Ovary (tissue), 9 donors: ENCODE measurements around the gene COL17A1. TPM values are rescaled to one million over a fixed set of nuclear protein-coding genes. Genes with fewer than 3 reads are reported as not detected.

Source experiments
- DNase-seq, 5 donors: peaks; one replicate each; pipeline ENCODE4 v3.0.0-alpha.2; 2019 to 2020
- H3K27ac ChIP-seq, 2 donors: fragments of 200-600 bp; one replicate each; pipeline versions ENCODE4 v1.5.1 to v1.8.0; 2019 to 2022
- H3K27me3 ChIP-seq: fragments of 200-600 bp; one replicate; pipeline ENCODE4 v1.8.0; 2022
- H3K36me3 ChIP-seq: fragments of 200-600 bp; sonication (generic); one replicate; pipeline ENCODE4 v1.5.1; 2019
- H3K4me1 ChIP-seq: one replicate; pipeline ENCODE4 v1.8.1; 2013; ENCODE audit warnings: mild to moderate bottlenecking, moderate library complexity; ENCODE audit not compliant: insufficient read depth
- H3K4me3 ChIP-seq: fragments of 200-600 bp; sonication (generic); one replicate; pipeline ENCODE4 v1.5.1; 2017
- H3K9me3 ChIP-seq, 2 donors: fragments of 200-600 bp in 1 of 2; sonication (generic) in 1 of 2; one replicate each; pipeline versions ENCODE4 v1.5.1 to v1.8.1; 2013 to 2019; ENCODE audit warnings: mild to moderate bottlenecking in 1 of 2, moderate library complexity in 1 of 2
- EP300 ChIP-seq: sonication (generic); formaldehyde crosslinking; IDR thresholded peaks from one replicate; pipeline ENCODE4 v1.6.1; 2017; ENCODE audit warnings: antibody characterized with exemption
- POLR2A ChIP-seq: fragments of 450-650 bp; IDR thresholded peaks from one replicate; pipeline ENCODE4 v1.6.1; 2017; ENCODE audit warnings: antibody characterized with exemption, mild to moderate bottlenecking, moderate library complexity
- WGBS, 3 donors: extraction: QIAGEN DNeasy Blood & Tissue Kit in 1 of 3; methylation state at CpG; one replicate each; pipeline versions ENCODE4 v1.1.5 to v1.1.7; 2013 to 2017; 5-methylcytosine and 5-hydroxymethylcytosine counted together
- intact Hi-C, 4 donors: fragments of 100-400 bp; cut with DNase I; formaldehyde crosslinking; loops; one replicate each; pipeline versions ENCODE4 v1.11.0 to v1.15.1; 2022 to 2023
- polyA plus RNA-seq, 2 donors: library from polyadenylated mRNA; stranded (reverse); fragments of 200-250 nt in 1 of 2; fragments of 350-450 nt in 1 of 2; fragmentation: Illumina TruSeq in 1 of 2; extraction: RNeasy Lipid Tissue Mini Kit (QIAGEN cat#74804) in 1 of 2; gene quantifications; one replicate each; pipeline ENCODE4 v1.2.3, GENCODE V29; 2013 to 2014
- total RNA-seq, 7 donors: library from RNA; depleted of rRNA in 2 of 7; stranded (reverse); fragments of >200 nt in 2 of 7; fragmentation: NEBNext Ultra II Directional in 3 of 7; extraction: Animal tissue kit (Norgen Biotek cat#: 25700) in 3 of 7; gene quantifications; one replicate each; pipeline versions ENCODE4 v1.1.0 to v1.2.4, GENCODE V29; 2016 to 2023
- TF ChIP-seq, protein P1 (sequence below), 3 donors: fragments of 450-650 bp in 2 of 3; fragments of 200-600 bp in 1 of 3; IDR thresholded peaks; one replicate each; pipeline versions ENCODE4 v1.5.1 to v1.8.0; 2016 to 2022; ENCODE audit warnings: antibody characterized with exemption in 3 of 3, mild to moderate bottlenecking in 1 of 3
- donor health status: DM: no; HTN: no; CAD: no; lungs with moderate emphysema.
- donor health status: DM: no; HTN: no; CAD: no.
- donor health status: Bipolar disorder and iron deficiency.
- donor health status: DM: yes; HTN: yes; CAD: no.
- donor health status: DM: no; HTN: no; CAD: no.
- donor health status: DM: yes; HTN: yes; CAD: no.

Gene COL17A1
- total and polyA plus RNA-seq, 9 donors, result 0.17 to 0.90 (median 0.46) TPM; not detected in 2

DNA sequence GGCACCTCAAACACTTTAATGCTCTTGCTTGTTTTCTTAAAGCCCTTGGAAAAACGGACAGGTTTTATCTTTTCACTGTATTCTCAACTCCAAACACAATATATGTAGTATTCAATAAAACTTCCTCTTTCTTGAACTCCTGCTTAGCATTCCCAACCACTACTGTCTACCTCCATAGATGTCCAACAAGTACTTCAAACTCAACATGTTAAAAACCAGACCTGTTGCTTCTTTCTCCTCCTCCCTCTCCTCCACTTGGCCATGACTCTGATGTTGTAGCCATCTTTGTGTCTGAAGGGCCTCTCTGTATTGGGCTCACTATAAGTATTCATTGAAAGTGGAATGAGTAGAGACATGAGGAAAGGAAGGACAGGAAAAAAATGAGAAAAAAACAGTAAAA, 16.2 kb upstream of the COL17A1 start:
- Histone ChIP-seq H3K36me3 (no peaks in the 10 kb centered on the region), H3K27ac (no peak overlapping the region), H3K4me1 (no peaks in the 10 kb centered on the region), H3K9me3 (no peaks in the 10 kb centered on the region), H3K27me3 (no peaks in the 10 kb centered on the region), H3K4me3 (no peak overlapping the region)
- 43 to 61% (median 57%) methylated on average over 1 of the region's 1 CpG for WGBS, 3 donors
- intact Hi-C loops, result no loop called here
- no peak for DNase-seq
- TF ChIP-seq, protein P1, sequence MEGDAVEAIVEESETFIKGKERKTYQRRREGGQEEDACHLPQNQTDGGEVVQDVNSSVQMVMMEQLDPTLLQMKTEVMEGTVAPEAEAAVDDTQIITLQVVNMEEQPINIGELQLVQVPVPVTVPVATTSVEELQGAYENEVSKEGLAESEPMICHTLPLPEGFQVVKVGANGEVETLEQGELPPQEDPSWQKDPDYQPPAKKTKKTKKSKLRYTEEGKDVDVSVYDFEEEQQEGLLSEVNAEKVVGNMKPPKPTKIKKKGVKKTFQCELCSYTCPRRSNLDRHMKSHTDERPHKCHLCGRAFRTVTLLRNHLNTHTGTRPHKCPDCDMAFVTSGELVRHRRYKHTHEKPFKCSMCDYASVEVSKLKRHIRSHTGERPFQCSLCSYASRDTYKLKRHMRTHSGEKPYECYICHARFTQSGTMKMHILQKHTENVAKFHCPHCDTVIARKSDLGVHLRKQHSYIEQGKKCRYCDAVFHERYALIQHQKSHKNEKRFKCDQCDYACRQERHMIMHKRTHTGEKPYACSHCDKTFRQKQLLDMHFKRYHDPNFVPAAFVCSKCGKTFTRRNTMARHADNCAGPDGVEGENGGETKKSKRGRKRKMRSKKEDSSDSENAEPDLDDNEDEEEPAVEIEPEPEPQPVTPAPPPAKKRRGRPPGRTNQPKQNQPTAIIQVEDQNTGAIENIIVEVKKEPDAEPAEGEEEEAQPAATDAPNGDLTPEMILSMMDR (IDR thresholded peaks at IDR 0.05), result no peak
- TF ChIP-seq EP300 (no peak), POLR2A (no peak)

DNA sequence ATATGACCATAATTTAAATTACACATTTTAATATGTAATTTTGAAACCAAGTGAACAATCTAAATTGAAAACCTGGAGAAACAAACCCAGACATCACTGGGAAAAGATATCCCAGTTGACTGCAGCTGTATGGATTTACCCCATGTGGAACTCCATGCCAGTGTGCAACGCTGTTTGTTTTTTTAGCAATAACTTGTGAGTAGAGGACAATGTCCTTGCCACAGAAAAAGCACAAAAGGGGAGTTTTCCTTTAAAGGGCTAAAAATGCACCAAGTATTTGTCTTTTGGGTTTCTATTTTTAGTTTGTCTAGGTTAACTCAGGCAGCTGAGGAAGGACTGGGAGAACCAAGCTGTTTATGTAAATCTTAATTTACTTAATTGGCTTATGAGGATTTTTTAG, 15.1 kb upstream of the COL17A1 start:
- no peaks in the 10 kb centered on the region for H3K9me3 ChIP-seq
- TF ChIP-seq, protein P1 (IDR thresholded peaks at IDR 0.05), result no peak
- no peak for TF ChIP-seq EP300
- DNase-seq, result no peak
- H3K4me1 ChIP-seq, result no peaks in the 10 kb centered on the region
- 0% methylated on average over 1 of the region's 1 CpG for WGBS, 3 donors
- H3K4me3 ChIP-seq, result no peak overlapping the region
- no peaks in the 10 kb centered on the region for H3K36me3 ChIP-seq
- H3K27ac ChIP-seq, result no peak overlapping the region
- intact Hi-C loops, result no loop called here
- H3K27me3 ChIP-seq, result no peaks in the 10 kb centered on the region

DNA sequence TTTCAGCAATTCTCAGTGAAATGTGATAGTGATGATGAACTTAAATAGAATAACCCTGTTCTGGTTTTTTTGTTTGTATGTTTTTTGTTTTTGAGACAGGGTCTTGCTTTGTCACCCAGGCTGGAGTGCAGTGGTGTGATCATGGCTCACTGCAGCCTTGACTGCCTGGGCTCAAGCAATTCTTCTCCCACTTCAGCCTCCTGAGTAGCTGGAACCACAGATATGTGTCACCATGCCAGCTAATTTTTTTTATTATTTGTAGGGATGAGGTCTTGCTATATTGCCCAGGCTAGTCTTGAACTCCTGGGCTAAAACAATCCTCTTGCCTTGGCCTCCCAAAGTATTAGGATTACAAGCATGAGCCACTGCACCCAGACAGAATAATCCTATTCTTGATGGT, 14.3 kb upstream of the COL17A1 start:
- Histone ChIP-seq H3K4me3 (no peak overlapping the region), H3K27ac (no peak overlapping the region), H3K36me3 (no peaks in the 10 kb centered on the region), H3K9me3 (no peaks in the 10 kb centered on the region), H3K27me3 (no peaks in the 10 kb centered on the region), H3K4me1 (no peaks in the 10 kb centered on the region)
- TF ChIP-seq POLR2A, result no peak
- no peak for TF ChIP-seq EP300
- TF ChIP-seq, protein P1 (IDR thresholded peaks at IDR 0.05), result no peak
- intact Hi-C loops, result no loop called here
- no peak for DNase-seq

DNA sequence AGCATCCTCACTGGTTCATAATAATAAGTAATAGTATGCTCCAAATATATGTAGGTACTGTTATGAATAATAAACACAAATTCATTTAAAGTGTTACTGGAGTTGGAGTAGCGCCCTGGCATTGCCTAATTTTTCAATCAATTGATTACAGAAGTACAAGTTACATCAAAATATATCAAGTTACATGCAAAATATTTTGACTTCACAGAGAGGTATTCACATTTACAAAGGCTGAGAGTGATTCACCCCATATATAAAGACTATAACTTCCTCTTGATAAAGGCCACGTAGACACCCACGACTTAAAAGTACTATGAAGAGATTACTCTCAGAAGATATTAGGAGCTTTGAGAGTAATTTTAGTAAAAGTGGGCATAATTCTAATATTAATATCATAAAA, 13.6 kb upstream of the COL17A1 start:
- WGBS, 3 donors, result 71 to 86% (median 72%) methylated on average over 3 of the region's 3 CpGs
- TF ChIP-seq POLR2A (no peak), EP300 (no peak)
- TF ChIP-seq, protein P1 (IDR thresholded peaks at IDR 0.05), result no peak
- no peak for DNase-seq
- H3K36me3 ChIP-seq, result no peaks in the 10 kb centered on the region
- intact Hi-C loops, result no loop called here
- H3K27ac ChIP-seq, result no peak overlapping the region
- H3K27me3 ChIP-seq, result no peaks in the 10 kb centered on the region
- H3K4me3 ChIP-seq, result no peak overlapping the region
- H3K4me1 ChIP-seq, result no peaks in the 10 kb centered on the region
- no peaks in the 10 kb centered on the region for H3K9me3 ChIP-seq
